Upper lobe of left lung (tissue), 4 donors: Measurements from ENCODE around the gene ZSWIM6.

Source experiments
- EP300 ChIP-seq, 4 donors: sonication (generic); formaldehyde crosslinking; IDR thresholded peaks; one replicate each; pipeline ENCODE4 v1.5.1; 2017; ENCODE audit warnings: antibody characterized with exemption in 4 of 4, control low read depth in 2 of 4
- POLR2A ChIP-seq, 4 donors: fragments of 450-650 bp; IDR thresholded peaks; one replicate each; pipeline ENCODE4 v1.5.1; 2016 to 2017; ENCODE audit warnings: antibody characterized with exemption in 4 of 4, mild to moderate bottlenecking in 2 of 4
- TF ChIP-seq, protein P1 (sequence below), 6 experiments: fragments of 450-650 bp in 4 of 6; fragments of 200-600 bp in 2 of 6; sonication (generic) in 2 of 6; IDR thresholded peaks; one replicate each; pipeline ENCODE4 v1.5.1; 2016 to 2019; ENCODE audit warnings: antibody characterized with exemption in 6 of 6

DNA sequence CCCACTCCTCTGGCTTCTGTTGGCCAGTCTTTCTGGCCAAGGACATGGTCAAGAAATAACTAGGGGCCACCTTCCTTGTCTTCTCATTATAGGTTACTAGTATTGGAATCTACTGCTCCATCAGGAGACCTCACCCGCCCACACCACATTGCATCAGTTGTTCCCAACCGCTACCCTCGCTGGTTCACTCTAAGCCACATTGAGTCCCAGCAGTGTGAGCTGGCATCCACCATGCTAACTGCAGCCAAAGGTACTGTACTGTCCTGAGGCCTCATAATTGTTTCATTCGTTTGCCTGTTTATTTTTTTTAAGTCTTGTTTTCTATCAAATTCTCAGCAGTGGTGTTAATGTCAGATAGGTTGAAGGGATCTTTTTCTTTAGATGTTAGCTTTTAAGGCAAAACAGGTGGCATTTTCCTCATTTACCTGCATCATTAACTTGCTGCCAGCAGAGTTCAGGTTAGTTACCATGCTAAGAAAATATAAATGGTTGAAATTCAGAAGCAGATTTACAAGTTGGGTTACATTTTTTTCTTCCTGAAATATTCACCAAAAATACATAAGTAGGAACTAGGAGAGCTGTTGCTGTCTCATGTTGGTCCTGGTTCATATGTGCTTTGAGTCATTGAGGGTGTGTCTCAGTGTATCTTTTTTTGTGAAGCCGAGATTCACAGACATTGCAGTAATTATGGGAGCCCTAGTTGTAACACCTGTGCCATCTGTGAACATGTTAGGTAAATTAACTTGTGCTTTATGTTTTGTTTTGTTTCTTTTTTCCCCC, 206.9 kb downstream of the ZSWIM6 start:
- TF ChIP-seq, protein P1, sequence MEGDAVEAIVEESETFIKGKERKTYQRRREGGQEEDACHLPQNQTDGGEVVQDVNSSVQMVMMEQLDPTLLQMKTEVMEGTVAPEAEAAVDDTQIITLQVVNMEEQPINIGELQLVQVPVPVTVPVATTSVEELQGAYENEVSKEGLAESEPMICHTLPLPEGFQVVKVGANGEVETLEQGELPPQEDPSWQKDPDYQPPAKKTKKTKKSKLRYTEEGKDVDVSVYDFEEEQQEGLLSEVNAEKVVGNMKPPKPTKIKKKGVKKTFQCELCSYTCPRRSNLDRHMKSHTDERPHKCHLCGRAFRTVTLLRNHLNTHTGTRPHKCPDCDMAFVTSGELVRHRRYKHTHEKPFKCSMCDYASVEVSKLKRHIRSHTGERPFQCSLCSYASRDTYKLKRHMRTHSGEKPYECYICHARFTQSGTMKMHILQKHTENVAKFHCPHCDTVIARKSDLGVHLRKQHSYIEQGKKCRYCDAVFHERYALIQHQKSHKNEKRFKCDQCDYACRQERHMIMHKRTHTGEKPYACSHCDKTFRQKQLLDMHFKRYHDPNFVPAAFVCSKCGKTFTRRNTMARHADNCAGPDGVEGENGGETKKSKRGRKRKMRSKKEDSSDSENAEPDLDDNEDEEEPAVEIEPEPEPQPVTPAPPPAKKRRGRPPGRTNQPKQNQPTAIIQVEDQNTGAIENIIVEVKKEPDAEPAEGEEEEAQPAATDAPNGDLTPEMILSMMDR (IDR thresholded peaks at IDR 0.05) = no peak
- TF ChIP-seq EP300 (IDR thresholded peaks at IDR 0.05) (no peak), POLR2A (IDR thresholded peaks at IDR 0.05) (no peak)
